Ishikawa (cell line): ENCODE measurements around the gene LRRN4.

ENCODE experiments used
- CEBPB ChIP-seq: IDR thresholded peaks from 2 replicates; pipeline ENCODE4 v1.6.1; 2012
- CREB1 ChIP-seq: IDR thresholded peaks from 2 replicates; pipeline ENCODE4 v1.6.1; 2012; ENCODE audit warnings: low read depth
- EGR1 ChIP-seq: IDR thresholded peaks from 2 replicates; pipeline ENCODE4 v1.6.1; 2012
- EP300 ChIP-seq: IDR thresholded peaks from 2 replicates; pipeline ENCODE4 v1.6.1; 2012; ENCODE audit warnings: borderline replicate concordance
- FOXM1 ChIP-seq: IDR thresholded peaks from 2 replicates; pipeline ENCODE4 v1.6.1; 2012; ENCODE audit warnings: low read depth, borderline replicate concordance
- MAX ChIP-seq: IDR thresholded peaks from 2 replicates; pipeline ENCODE4 v1.6.1; 2012
- NFIC ChIP-seq: IDR thresholded peaks from 2 replicates; pipeline ENCODE4 v1.6.1; 2012
- RAD21 ChIP-seq: IDR thresholded peaks from 2 replicates; pipeline ENCODE4 v1.6.1; 2012; ENCODE audit warnings: low read depth
- REST ChIP-seq: IDR thresholded peaks from 2 replicates; pipeline ENCODE4 v1.6.1; 2012; ENCODE audit warnings: low read depth, mild to moderate bottlenecking
- TAF1 ChIP-seq: IDR thresholded peaks from 2 replicates; pipeline ENCODE4 v1.6.1; 2012; ENCODE audit warnings: low read depth, mild to moderate bottlenecking
- TCF12 ChIP-seq: IDR thresholded peaks from 2 replicates; pipeline ENCODE4 v1.6.1; 2012; ENCODE audit warnings: low read depth
- TEAD4 ChIP-seq: IDR thresholded peaks from 2 replicates; pipeline ENCODE4 v1.6.1; 2012
- USF1 ChIP-seq: IDR thresholded peaks from 2 replicates; pipeline ENCODE4 v1.6.1; 2012
- YY1 ChIP-seq: IDR thresholded peaks from 2 replicates; pipeline ENCODE4 v1.6.1; 2012; ENCODE audit warnings: low read depth
- ZBTB7A ChIP-seq: IDR thresholded peaks from 2 replicates; pipeline ENCODE4 v1.6.1; 2012; ENCODE audit warnings: low read depth

The LRRN4 gene

GRCh38 chr20:6053776-6054688 is at the start of gene LRRN4:
Gene LRRN4, minus strand, starts transcription at chr20:6054060. Its CDS starts 1,261 bp downstream, at chr20:6052799.
- peak; percentile 91 for TF ChIP-seq TCF12
- no peak for TF ChIP-seq ZBTB7A
- no peak for TF ChIP-seq CREB1
- TF ChIP-seq FOXM1 = 0 out of 2 replicates have a peak, but pooled peaks have one; percentile 19
- TF ChIP-seq EP300 = peak; percentile 84
- no peak for TF ChIP-seq CEBPB
- TF ChIP-seq TEAD4 = peak; percentile 77
- peak; percentile 39; the same call in 1 of the 2 replicates for TF ChIP-seq REST
- TF ChIP-seq MAX = no peak
- peak; percentile 57; the same call in 1 of the 2 replicates for TF ChIP-seq YY1
- TF ChIP-seq NFIC = peak; percentile 93

- TF ChIP-seq MAX = no peak
- no peak for TF ChIP-seq TCF12
- no peak for TF ChIP-seq USF1
- TF ChIP-seq CREB1 = no peak
- no peak for TF ChIP-seq CEBPB
- no peak for TF ChIP-seq FOXM1
- no peak for TF ChIP-seq RAD21
- no peak for TF ChIP-seq TEAD4
Observed at GRCh38 chr20:6103301-6103700, 49.4 kb upstream of the LRRN4 start.

- TF ChIP-seq EP300 (no peak), USF1 (no peak), NFIC (no peak), FOXM1 (no peak), RAD21 (no peak), EGR1 (no peak), CEBPB (no peak), YY1 (no peak), CREB1 (no peak), ZBTB7A (no peak), TAF1 (no peak)
Observed at GRCh38 chr20:6101346-6101745, 47.5 kb upstream of the LRRN4 start.

- TF ChIP-seq USF1 = no peak
- TF ChIP-seq CEBPB = no peak
- TF ChIP-seq FOXM1 = no peak
- no peak for TF ChIP-seq ZBTB7A
- TF ChIP-seq EP300 = no peak
- TF ChIP-seq TCF12 = no peak
- TF ChIP-seq EGR1 = no peak
- no peak for TF ChIP-seq TEAD4
- no peak for TF ChIP-seq REST
- no peak for TF ChIP-seq RAD21
- no peak for TF ChIP-seq YY1
- no peak for TF ChIP-seq NFIC
- TF ChIP-seq CREB1 = no peak
- TF ChIP-seq TAF1 = no peak
- no peak for TF ChIP-seq MAX
Observed at GRCh38 chr20:6100246-6100645, 46.4 kb upstream of the LRRN4 start.

GRCh38 chr20:6099819-6100218 is 46.0 kb upstream of the LRRN4 start:
- TF ChIP-seq REST (no peak), TCF12 (no peak), FOXM1 (no peak), EP300 (no peak), RAD21 (no peak), NFIC (no peak), TAF1 (no peak), MAX (no peak), CREB1 (no peak), USF1 (no peak), ZBTB7A (no peak), YY1 (no peak)
